SK-N-SH (cell line): ENCODE data around the gene ZBTB7A. TPM values are rescaled to one million over a fixed set of nuclear protein-coding genes. Genes with fewer than 3 reads are reported as not detected.

ENCODE experiments used
- CTCF ChIA-PET: fragments of 300-600, 350-600 bp; formaldehyde crosslinking; extraction: SDS; loops from one replicate; lab custom pipeline; 2021; lab: Yijun Ruan, JAX
- POLR2A ChIA-PET: fragments of 350-600 bp; sonication (Branson Sonifier 250); formaldehyde crosslinking; extraction: SDS; loops from one replicate; lab custom pipeline; 2020; ENCODE audit warnings: antibody characterized with exemption, inconsistent platforms; lab: Yijun Ruan, JAX
- DNase-seq: peaks from one replicate; pipeline ENCODE4 v3.0.0; 2012
- H2AFZ ChIP-seq: fragments of 200-600 bp; sonication (generic); 2 replicates; pipeline ENCODE4 v1.8.1; 2016; ENCODE audit warnings: antibody characterized with exemption, mild to moderate bottlenecking, low read depth
- H3F3A ChIP-seq: fragments of 200-600 bp; sonication (generic); replicated peaks from 2 replicates; pipeline ENCODE3; 2016; ENCODE audit warnings: antibody characterized with exemption, mild to moderate bottlenecking; ENCODE audit not compliant: insufficient read depth
- H3K27ac ChIP-seq, 2 experiments: fragments of 200-500 bp in 1 of 2; fragments of 200-600 bp in 1 of 2; sonication (Bioruptor generic) in 1 of 2; sonication (generic), shearing (Covaris generic) in 1 of 2; 2 replicates each; pipeline versions ENCODE4 v1.5.1 to v1.6.1; 2014 to 2016; ENCODE audit warnings: low read depth in 2 of 2, inconsistent platforms in 1 of 2, low read length in 1 of 2, mild to moderate bottlenecking in 1 of 2, mixed read lengths in 1 of 2
- H3K27me3 ChIP-seq: fragments of 200-600 bp; sonication (generic), shearing (Covaris generic); 2 replicates; pipeline ENCODE4 v1.6.1; 2016; ENCODE audit warnings: mixed run types; ENCODE audit not compliant: insufficient read depth
- H3K36me3 ChIP-seq, 2 experiments: fragments of 200-500 bp in 1 of 2; fragments of 200-600 bp in 1 of 2; sonication (Bioruptor generic) in 1 of 2; sonication (generic) in 1 of 2; replicated peaks in 1 of 2; 2 replicates each; pipeline versions ENCODE3 to v1.5.1; 2014 to 2016; ENCODE audit warnings: low read length in 1 of 2, mild to moderate bottlenecking in 1 of 2; ENCODE audit not compliant: insufficient read depth in 2 of 2, control insufficient read depth in 1 of 2
- H3K4me1 ChIP-seq, 2 experiments: fragments of 200-500 bp in 1 of 2; fragments of 200-600 bp in 1 of 2; sonication (Bioruptor generic) in 1 of 2; sonication (generic), shearing (Covaris generic) in 1 of 2; 2 replicates each; pipeline versions ENCODE4 v1.5.1 to v1.6.1; 2014 to 2016; ENCODE audit warnings: low read depth in 1 of 2, low read length in 1 of 2, mixed run types in 1 of 2; ENCODE audit not compliant: insufficient read depth in 2 of 2, control insufficient read depth in 1 of 2
- H3K4me2 ChIP-seq: fragments of 200-600 bp; sonication (generic), shearing (Covaris generic); 2 replicates; pipeline ENCODE4 v1.6.1; 2017; ENCODE audit warnings: mixed run types
- H3K4me3 ChIP-seq, 2 experiments: fragments of 200-500 bp in 1 of 2; fragments of 200-600 bp in 1 of 2; sonication (Bioruptor generic) in 1 of 2; sonication (generic), shearing (Covaris generic) in 1 of 2; 2 replicates each; pipeline versions ENCODE4 v1.5.1 to v1.8.1; 2014 to 2016; ENCODE audit warnings: low read depth in 2 of 2, inconsistent platforms in 1 of 2, low read length in 1 of 2, mild to moderate bottlenecking in 1 of 2, mixed read lengths in 1 of 2, moderate library complexity in 1 of 2
- H3K79me2 ChIP-seq: fragments of 200-600 bp; sonication (generic); 2 replicates; pipeline ENCODE4 v1.8.1; 2017; ENCODE audit warnings: mild to moderate bottlenecking; ENCODE audit not compliant: insufficient read depth
- H3K9ac ChIP-seq: fragments of 200-600 bp; sonication (generic); 2 replicates; pipeline ENCODE4 v1.6.1; 2017; ENCODE audit warnings: mixed run types
- H3K9me2 ChIP-seq: fragments of 200-600 bp; sonication (generic); 2 replicates; pipeline ENCODE4 v1.6.1; 2017; ENCODE audit warnings: mixed run types
- H3K9me3 ChIP-seq: fragments of 200-600 bp; sonication (generic); 2 replicates; pipeline ENCODE4 v1.6.1; 2017; ENCODE audit warnings: mixed run types, mild to moderate bottlenecking, moderate library complexity
- H4K20me1 ChIP-seq: fragments of 200-600 bp; sonication (generic); 2 replicates; pipeline ENCODE4 v1.6.1; 2017; ENCODE audit warnings: mild to moderate bottlenecking, mixed run types; ENCODE audit not compliant: insufficient read depth
- ELF1 ChIP-seq: IDR thresholded peaks from 2 replicates; pipeline ENCODE4 v1.4.0; 2012
- FOSL2 ChIP-seq: IDR thresholded peaks from 2 replicates; pipeline ENCODE4 v1.4.0; 2012; ENCODE audit warnings: low read depth, mild to moderate bottlenecking, moderate library complexity, borderline replicate concordance
- FOXJ3 ChIP-seq: sonication (generic); formaldehyde crosslinking; IDR thresholded peaks from 2 replicates; pipeline ENCODE4 v1.5.1; 2020; ENCODE audit warnings: mild to moderate bottlenecking, missing genetic modification reagents
- FOXM1 ChIP-seq: IDR thresholded peaks from 2 replicates; pipeline ENCODE4 v1.4.0; 2012; ENCODE audit warnings: low read depth, mild to moderate bottlenecking
- GATA2 ChIP-seq: sonication (generic); formaldehyde crosslinking; IDR thresholded peaks from 2 replicates; pipeline ENCODE4 v1.5.0; 2020; ENCODE audit warnings: mild to moderate bottlenecking, missing genetic modification reagents
- IRF3 ChIP-seq: fragments of 150-350 bp; IDR thresholded peaks from 2 replicates; pipeline ENCODE4 v1.6.1; 2016; ENCODE audit warnings: mild to moderate bottlenecking, low read depth, low read length
- JUND ChIP-seq: IDR thresholded peaks from 2 replicates; pipeline ENCODE4 v1.4.0; 2012
- MEF2A ChIP-seq: IDR thresholded peaks from 2 replicates; pipeline ENCODE4 v1.4.0; 2012; ENCODE audit warnings: low read depth, borderline replicate concordance
- MXI1 ChIP-seq: IDR thresholded peaks from 2 replicates; pipeline ENCODE4 v1.6.1; 2012; ENCODE audit warnings: mild to moderate bottlenecking, low read depth, low read length, improper control_type of control experiment
- NRF1 ChIP-seq: IDR thresholded peaks from 2 replicates; pipeline ENCODE4 v1.6.1; 2012; ENCODE audit warnings: low read depth, mild to moderate bottlenecking, low read length
- PBX3 ChIP-seq: IDR thresholded peaks from 2 replicates; pipeline ENCODE4; 2012
- RAD21 ChIP-seq: IDR thresholded peaks from 2 replicates; pipeline ENCODE4 v1.6.1; 2012; ENCODE audit warnings: mild to moderate bottlenecking, low read length
- RFX5 ChIP-seq: IDR thresholded peaks from 2 replicates; pipeline ENCODE4 v1.6.1; 2012; ENCODE audit warnings: mild to moderate bottlenecking, improper control_type of control experiment, low read length
- RXRA ChIP-seq: IDR thresholded peaks from 2 replicates; pipeline ENCODE4 v1.4.0; 2012; ENCODE audit warnings: low read depth, mild to moderate bottlenecking, borderline replicate concordance
- USF1 ChIP-seq: IDR thresholded peaks from 2 replicates; pipeline ENCODE4 v1.4.0; 2012; ENCODE audit warnings: low read depth, borderline replicate concordance
- WGBS: methylation state at CpG from one replicate; pipeline ENCODE4 v1.1.6; 2017; ENCODE audit warnings: low lambda C conversion rate; 5-methylcytosine and 5-hydroxymethylcytosine counted together
- polyA plus RNA-seq, 3 experiments: library from polyadenylated mRNA; depleted of rRNA; stranded (reverse); fragments of >200 nt; gene quantifications; 2 replicates each; pipeline ENCODE4 v1.2.3, GENCODE V29; 2012
- TF ChIP-seq, protein P1 (sequence below): IDR thresholded peaks from 2 replicates; pipeline ENCODE4 v1.6.1; 2012; ENCODE audit warnings: mild to moderate bottlenecking, low read depth, low read length, moderate library complexity

The ZBTB7A gene
- polyA plus RNA-seq, 1 of the 3 experiments (the other 2 are of a cell fraction), result 7.4 TPM

GRCh38 chr19:4108767-4109625 is 42.3 kb upstream of the ZBTB7A start (continued):
- no peak for TF ChIP-seq PBX3
- TF ChIP-seq ELF1, result no peak
- TF ChIP-seq NRF1, result no peak

DNA sequence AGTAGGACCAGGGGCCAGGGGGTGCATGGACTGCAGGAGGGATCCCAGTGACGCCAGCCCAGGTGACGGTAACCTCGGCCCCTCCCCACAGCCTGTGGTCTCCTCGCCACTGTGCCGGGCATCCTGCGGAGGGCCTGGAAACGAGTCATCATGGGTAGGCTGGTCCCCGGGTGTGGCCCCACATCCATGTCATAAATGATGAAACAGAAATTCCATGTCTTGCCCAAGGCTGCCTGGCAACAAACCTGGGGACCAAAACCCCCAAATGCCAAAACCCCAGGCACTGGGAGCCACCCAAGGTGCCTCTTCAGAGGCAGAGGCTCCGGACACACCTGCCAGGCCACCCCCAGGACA is 36.4 kb upstream of the ZBTB7A start:
- Histone ChIP-seq H3K36me3 (peaks cover 0 to 31% of the 10 kb centered on the region in 2 experiments), H3K4me1 (no peaks in the 10 kb centered on the region), H2AFZ (no peak overlapping the region), H3F3A (peaks cover 3% of the 10 kb centered on the region), H3K79me2 (peaks cover 3% of the 10 kb centered on the region; the same call in 1 of the 2 replicates), H3K9me2 (no peaks in the 10 kb centered on the region), H3K27ac (no peak overlapping the region), H3K4me3 (no peak overlapping the region), H3K4me2 (no peak overlapping the region), H3K27me3 (no peaks in the 10 kb centered on the region), H4K20me1 (no peaks in the 10 kb centered on the region), H3K9ac (no peak overlapping the region), H3K9me3 (no peaks in the 10 kb centered on the region)
- no peak for TF ChIP-seq PBX3
- TF ChIP-seq JUND, result no peak
- no peak for TF ChIP-seq RFX5
- no peak for TF ChIP-seq RXRA
- TF ChIP-seq MEF2A, result no peak
- TF ChIP-seq MXI1, result no peak
- 66% methylated on average over 6 of the region's 9 CpGs for WGBS
- CTCF ChIA-PET, result interaction anchor here (1.0 kb wide), 1 partner anchor 113 kb away, joined by 3 read pairs; no protein-coding TSS in a partner anchor
- DNase-seq, result no peak
- POLR2A ChIA-PET, result no interaction called here

DNA sequence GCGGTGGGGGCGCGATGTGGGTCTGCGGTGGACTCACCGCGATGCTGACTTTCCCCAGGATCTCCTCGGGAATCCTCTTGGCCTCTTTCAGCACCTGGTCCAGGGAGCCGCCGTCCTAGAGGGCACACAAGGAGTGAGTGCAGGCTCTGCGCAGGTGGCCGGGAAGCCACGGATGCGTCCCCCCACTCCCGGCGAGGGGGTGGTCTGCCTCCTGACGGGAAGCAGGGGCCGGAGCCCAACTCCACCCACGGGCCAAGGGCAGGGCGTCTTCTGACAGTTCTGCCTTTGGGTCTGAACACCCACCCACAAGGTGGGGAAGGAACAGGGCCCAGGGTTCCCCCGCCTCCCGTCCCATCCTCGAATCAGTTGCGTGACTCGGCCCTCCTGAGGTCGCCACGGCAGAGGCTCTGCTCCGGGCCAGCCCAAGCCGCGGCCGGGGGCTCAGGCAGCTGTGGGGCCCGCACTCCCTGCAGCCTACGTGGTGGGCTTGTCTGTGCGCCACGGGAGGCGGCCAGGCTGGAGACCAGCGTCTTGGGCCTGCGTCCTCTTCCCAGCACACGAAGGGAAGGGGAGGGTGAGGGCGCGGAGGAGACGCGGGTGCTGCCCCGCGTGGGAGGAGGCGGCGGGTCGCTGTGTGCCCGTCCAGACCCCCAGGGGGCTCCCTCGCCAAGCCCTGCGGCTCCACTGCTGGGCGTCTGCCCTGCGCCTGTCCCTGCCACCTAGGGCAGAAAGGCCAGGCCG is 35.8 kb upstream of the ZBTB7A start:
- 93% methylated on average over 24 of the region's 53 CpGs for WGBS
- no peaks in the 10 kb centered on the region for H3K27me3 ChIP-seq
- no peak overlapping the region for H2AFZ ChIP-seq
- peaks cover 3% of the 10 kb centered on the region for H3F3A ChIP-seq
- H3K4me3 ChIP-seq, result no peak overlapping the region
- no peaks in the 10 kb centered on the region for H3K9me3 ChIP-seq
- ChIA-PET CTCF (interaction anchor here (1.0 to 1.1 kb wide), 2 partner anchors 113 to 115 kb away, joined by 3 read pairs; no protein-coding TSS in a partner anchor), POLR2A (interaction anchor here (1.1 kb wide), 1 partner anchor 117 kb away, joined by 3 read pairs; the partner anchor contains the start of gene EEF2)
- H3K4me1 ChIP-seq, result no peaks in the 10 kb centered on the region
- no peak overlapping the region for H3K27ac ChIP-seq
- peaks cover 3% of the 10 kb centered on the region; the same call in 1 of the 2 replicates for H3K79me2 ChIP-seq
- H3K36me3 ChIP-seq, result peaks cover 0 to 32% of the 10 kb centered on the region in 2 experiments
- DNase-seq, result no peak
- H3K4me2 ChIP-seq, result no peak overlapping the region
- H3K9me2 ChIP-seq, result no peaks in the 10 kb centered on the region
- H4K20me1 ChIP-seq, result no peaks in the 10 kb centered on the region
- H3K9ac ChIP-seq, result no peak overlapping the region
- TF ChIP-seq USF1 (no peak), GATA2 (no peak), FOXM1 (no peak), IRF3 (no peak), FOSL2 (no peak), FOXJ3 (CRISPR knock-in tag) (no peak), RAD21 (no peak)
- TF ChIP-seq, protein P1, sequence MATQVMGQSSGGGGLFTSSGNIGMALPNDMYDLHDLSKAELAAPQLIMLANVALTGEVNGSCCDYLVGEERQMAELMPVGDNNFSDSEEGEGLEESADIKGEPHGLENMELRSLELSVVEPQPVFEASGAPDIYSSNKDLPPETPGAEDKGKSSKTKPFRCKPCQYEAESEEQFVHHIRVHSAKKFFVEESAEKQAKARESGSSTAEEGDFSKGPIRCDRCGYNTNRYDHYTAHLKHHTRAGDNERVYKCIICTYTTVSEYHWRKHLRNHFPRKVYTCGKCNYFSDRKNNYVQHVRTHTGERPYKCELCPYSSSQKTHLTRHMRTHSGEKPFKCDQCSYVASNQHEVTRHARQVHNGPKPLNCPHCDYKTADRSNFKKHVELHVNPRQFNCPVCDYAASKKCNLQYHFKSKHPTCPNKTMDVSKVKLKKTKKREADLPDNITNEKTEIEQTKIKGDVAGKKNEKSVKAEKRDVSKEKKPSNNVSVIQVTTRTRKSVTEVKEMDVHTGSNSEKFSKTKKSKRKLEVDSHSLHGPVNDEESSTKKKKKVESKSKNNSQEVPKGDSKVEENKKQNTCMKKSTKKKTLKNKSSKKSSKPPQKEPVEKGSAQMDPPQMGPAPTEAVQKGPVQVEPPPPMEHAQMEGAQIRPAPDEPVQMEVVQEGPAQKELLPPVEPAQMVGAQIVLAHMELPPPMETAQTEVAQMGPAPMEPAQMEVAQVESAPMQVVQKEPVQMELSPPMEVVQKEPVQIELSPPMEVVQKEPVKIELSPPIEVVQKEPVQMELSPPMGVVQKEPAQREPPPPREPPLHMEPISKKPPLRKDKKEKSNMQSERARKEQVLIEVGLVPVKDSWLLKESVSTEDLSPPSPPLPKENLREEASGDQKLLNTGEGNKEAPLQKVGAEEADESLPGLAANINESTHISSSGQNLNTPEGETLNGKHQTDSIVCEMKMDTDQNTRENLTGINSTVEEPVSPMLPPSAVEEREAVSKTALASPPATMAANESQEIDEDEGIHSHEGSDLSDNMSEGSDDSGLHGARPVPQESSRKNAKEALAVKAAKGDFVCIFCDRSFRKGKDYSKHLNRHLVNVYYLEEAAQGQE, result no peak
